Esophagus muscularis mucosa (tissue), 4 donors: Measurements from ENCODE around the gene RAD51B.

ENCODE experiments used
- EP300 ChIP-seq: sonication (generic); formaldehyde crosslinking; IDR thresholded peaks from one replicate; pipeline ENCODE4 v1.6.1; 2017; ENCODE audit warnings: antibody characterized with exemption
- POLR2A ChIP-seq: fragments of 450-650 bp; IDR thresholded peaks from one replicate; pipeline ENCODE4 v1.6.1; 2017; ENCODE audit warnings: antibody characterized with exemption, moderate library complexity, mild to moderate bottlenecking, low read depth
- POLR2AphosphoS5 ChIP-seq, 2 donors: sonication (generic); formaldehyde crosslinking; IDR thresholded peaks; one replicate each; pipeline ENCODE4 v1.6.1; 2017; ENCODE audit warnings: antibody characterized with exemption in 2 of 2
- TF ChIP-seq, protein P1 (sequence below), 3 experiments: fragments of 200-600 bp in 2 of 3; fragments of 450-650 bp in 1 of 3; sonication (generic) in 2 of 3; IDR thresholded peaks; one replicate each; pipeline ENCODE4 v1.5.1; 2017 to 2019; ENCODE audit warnings: antibody characterized with exemption in 3 of 3, mild to moderate bottlenecking in 2 of 3, moderate library complexity in 1 of 3

DNA sequence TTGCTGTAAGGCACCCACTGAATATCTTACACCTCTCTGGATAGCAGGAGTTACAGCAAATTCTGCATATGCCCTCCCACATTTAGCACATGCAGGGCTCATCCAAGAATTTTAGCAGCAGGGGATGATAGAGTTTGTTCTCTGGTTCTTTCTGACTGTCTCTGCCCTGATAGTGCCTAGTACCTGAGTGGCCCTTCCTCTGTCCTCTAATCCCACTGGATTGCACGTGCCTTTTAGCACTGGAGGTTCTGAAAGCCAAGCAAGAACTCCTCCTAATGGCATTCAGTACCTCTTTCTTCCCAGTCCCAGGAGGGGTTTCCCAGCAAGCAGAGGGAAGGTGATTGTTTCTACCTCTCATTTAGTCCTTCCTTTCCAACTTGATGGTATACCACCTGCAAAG is 566.9 kb downstream of the RAD51B start:
- TF ChIP-seq, protein P1, sequence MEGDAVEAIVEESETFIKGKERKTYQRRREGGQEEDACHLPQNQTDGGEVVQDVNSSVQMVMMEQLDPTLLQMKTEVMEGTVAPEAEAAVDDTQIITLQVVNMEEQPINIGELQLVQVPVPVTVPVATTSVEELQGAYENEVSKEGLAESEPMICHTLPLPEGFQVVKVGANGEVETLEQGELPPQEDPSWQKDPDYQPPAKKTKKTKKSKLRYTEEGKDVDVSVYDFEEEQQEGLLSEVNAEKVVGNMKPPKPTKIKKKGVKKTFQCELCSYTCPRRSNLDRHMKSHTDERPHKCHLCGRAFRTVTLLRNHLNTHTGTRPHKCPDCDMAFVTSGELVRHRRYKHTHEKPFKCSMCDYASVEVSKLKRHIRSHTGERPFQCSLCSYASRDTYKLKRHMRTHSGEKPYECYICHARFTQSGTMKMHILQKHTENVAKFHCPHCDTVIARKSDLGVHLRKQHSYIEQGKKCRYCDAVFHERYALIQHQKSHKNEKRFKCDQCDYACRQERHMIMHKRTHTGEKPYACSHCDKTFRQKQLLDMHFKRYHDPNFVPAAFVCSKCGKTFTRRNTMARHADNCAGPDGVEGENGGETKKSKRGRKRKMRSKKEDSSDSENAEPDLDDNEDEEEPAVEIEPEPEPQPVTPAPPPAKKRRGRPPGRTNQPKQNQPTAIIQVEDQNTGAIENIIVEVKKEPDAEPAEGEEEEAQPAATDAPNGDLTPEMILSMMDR (IDR thresholded peaks at IDR 0.05): no peak
- TF ChIP-seq POLR2AphosphoS5 (IDR thresholded peaks at IDR 0.05): no peak
- TF ChIP-seq POLR2A: no peak
- no peak for TF ChIP-seq EP300
